HepG2 (cell line): Measurements from ENCODE around the gene TENT5A. TPM values are rescaled to one million over a fixed set of nuclear protein-coding genes. Genes with fewer than 3 reads are reported as not detected.

Experiments
- FOXP4 ChIP-seq: sonication (generic); formaldehyde crosslinking; IDR thresholded peaks from 2 replicates; pipeline ENCODE4 v1.4.0; 2020; ENCODE audit warnings: missing genetic modification reagents
- GTF3A ChIP-seq: sonication (generic); formaldehyde crosslinking; conservative IDR thresholded peaks from 2 replicates; pipeline ENCODE4 v1.4.0; 2020; ENCODE audit warnings: mild to moderate bottlenecking, missing genetic modification reagents
- HNRNPL ChIP-seq: fragments of 200-400 bp; formaldehyde crosslinking; IDR thresholded peaks from 2 replicates; pipeline ENCODE4 v1.6.1; 2017; ENCODE audit warnings: mild to moderate bottlenecking, low read depth, low read length
- KIAA2018 ChIP-seq: sonication (generic); formaldehyde crosslinking; IDR thresholded peaks from 2 replicates; pipeline ENCODE4 v1.5.0; 2020; ENCODE audit warnings: mild to moderate bottlenecking, missing genetic modification reagents, borderline replicate concordance
- RAD21 ChIP-seq: fragments of 450-650 bp; formaldehyde crosslinking; IDR thresholded peaks from 2 replicates; pipeline ENCODE4 v1.5.0; 2020; ENCODE audit warnings: mild to moderate bottlenecking
- SMAD3 ChIP-seq: sonication (generic); formaldehyde crosslinking; IDR thresholded peaks from 2 replicates; pipeline ENCODE4 v1.4.0; 2020; ENCODE audit warnings: missing genetic modification reagents
- SMC3 ChIP-seq: IDR thresholded peaks from 2 replicates; pipeline ENCODE4 v1.6.1; 2011; ENCODE audit warnings: low read length, improper control_type of control experiment
- ZBTB7B ChIP-seq: sonication (generic); formaldehyde crosslinking; IDR thresholded peaks from 2 replicates; pipeline ENCODE4 v1.4.0; 2020; ENCODE audit warnings: missing genetic modification reagents
- ZHX2 ChIP-seq, 2 experiments: sonication (generic) in 1 of 2; formaldehyde crosslinking in 1 of 2; IDR thresholded peaks; 2 replicates each; pipeline versions ENCODE4 v1.6.1 to v1.9.0; 2014 to 2022; ENCODE audit warnings: antibody characterized with exemption in 1 of 2, borderline replicate concordance in 1 of 2, inconsistent platforms in 1 of 2, low read depth in 1 of 2, missing genetic modification reagents in 1 of 2
- ZNF598 ChIP-seq: sonication (generic); formaldehyde crosslinking; IDR thresholded peaks from 2 replicates; pipeline ENCODE4 v1.5.1; 2020; ENCODE audit warnings: mild to moderate bottlenecking, missing genetic modification reagents, borderline replicate concordance
- ZNF772 ChIP-seq: sonication (generic); formaldehyde crosslinking; IDR thresholded peaks from 2 replicates; pipeline ENCODE4 v1.5.0; 2020; ENCODE audit warnings: mild to moderate bottlenecking, missing genetic modification reagents
- ZSCAN31 ChIP-seq: sonication (generic); formaldehyde crosslinking; IDR thresholded peaks from 2 replicates; pipeline ENCODE4 v1.5.0; 2020; ENCODE audit warnings: low read depth, mild to moderate bottlenecking, missing genetic modification reagents
- polyA plus RNA-seq, 8 experiments: library from polyadenylated mRNA; depleted of rRNA in 3 of 8; stranded (reverse) in 7 of 8; unstranded in 1 of 8; fragments of >200 nt; fragmentation: Illumina TruSeq in 4 of 8; extraction: Trizol in 4 of 8; gene quantifications; 2 replicates each; pipeline versions ENCODE4 v1.2.1 to v1.2.3, GENCODE V29; 2011 to 2016; ENCODE audit warnings: low read depth in 4 of 8, missing spikeins in 1 of 8, mixed read lengths in 1 of 8; ENCODE audit not compliant: insufficient read depth in 1 of 8
- total RNA-seq, 5 experiments: library from RNA; depleted of rRNA; stranded (reverse); fragments of >200 nt; fragmentation: Illumina TruSeq; extraction: Trizol; gene quantifications; 2 replicates each; pipeline ENCODE4 v1.2.3, GENCODE V29; 2016; ENCODE audit warnings: low read depth in 1 of 5

Gene TENT5A
- total and polyA plus RNA-seq, 2 of the 13 experiments (the other 11 are each of a cell fraction or from before 2014, with no cell fraction given), result 8.0 to 13.8 TPM

GRCh38 chr6:81752921-81753710, 635 bp upstream of the TENT5A start (continued):
- peak; percentile 69; the same call in 1 of the 2 replicates for TF ChIP-seq ZBTB7B (CRISPR knock-in tag)
- TF ChIP-seq SMC3, result no peak
- 0 out of 2 replicates have a peak, but pooled peaks have one; percentile 11 for TF ChIP-seq HNRNPL
- TF ChIP-seq ZSCAN31, result no peak
- no peak for TF ChIP-seq KIAA2018
- no peak for TF ChIP-seq ZNF598 (CRISPR knock-in tag)
- no peak for TF ChIP-seq RAD21
- peak; percentile 45; the same call in 1 of the 2 replicates for TF ChIP-seq SMAD3 (CRISPR knock-in tag)
- TF ChIP-seq FOXP4 (CRISPR knock-in tag), result peak; percentile 64
- TF ChIP-seq ZHX2 (IDR thresholded peaks at IDR 0.05; ENCODE audit: low read depth), result no peak
- peak; percentile 95 for TF ChIP-seq ZHX2 (CRISPR knock-in tag; IDR thresholded peaks at IDR 0.05; ENCODE audit: borderline replicate concordance)
- TF ChIP-seq ZNF772 (CRISPR knock-in tag), result no peak; the same call in 1 of the 2 replicates
- TF ChIP-seq GTF3A (CRISPR knock-in tag), result no peak
